Loucy (cell line): Measurements from ENCODE around the gene GAS7.

Experiments used
- EZH2phosphoT487 ChIP-seq: fragments of 200-600 bp; IDR thresholded peaks from 2 replicates; pipeline ENCODE4 v1.6.1; 2018; ENCODE audit warnings: antibody characterized with exemption, mild to moderate bottlenecking, moderate library complexity, borderline replicate concordance
- TF ChIP-seq, protein P1 (sequence below): fragments of 200-600 bp; sonication (generic); conservative IDR thresholded peaks from 2 replicates; pipeline ENCODE4 v1.5.1; 2014; ENCODE audit warnings: mild to moderate bottlenecking, antibody characterized with exemption, low read length

DNA sequence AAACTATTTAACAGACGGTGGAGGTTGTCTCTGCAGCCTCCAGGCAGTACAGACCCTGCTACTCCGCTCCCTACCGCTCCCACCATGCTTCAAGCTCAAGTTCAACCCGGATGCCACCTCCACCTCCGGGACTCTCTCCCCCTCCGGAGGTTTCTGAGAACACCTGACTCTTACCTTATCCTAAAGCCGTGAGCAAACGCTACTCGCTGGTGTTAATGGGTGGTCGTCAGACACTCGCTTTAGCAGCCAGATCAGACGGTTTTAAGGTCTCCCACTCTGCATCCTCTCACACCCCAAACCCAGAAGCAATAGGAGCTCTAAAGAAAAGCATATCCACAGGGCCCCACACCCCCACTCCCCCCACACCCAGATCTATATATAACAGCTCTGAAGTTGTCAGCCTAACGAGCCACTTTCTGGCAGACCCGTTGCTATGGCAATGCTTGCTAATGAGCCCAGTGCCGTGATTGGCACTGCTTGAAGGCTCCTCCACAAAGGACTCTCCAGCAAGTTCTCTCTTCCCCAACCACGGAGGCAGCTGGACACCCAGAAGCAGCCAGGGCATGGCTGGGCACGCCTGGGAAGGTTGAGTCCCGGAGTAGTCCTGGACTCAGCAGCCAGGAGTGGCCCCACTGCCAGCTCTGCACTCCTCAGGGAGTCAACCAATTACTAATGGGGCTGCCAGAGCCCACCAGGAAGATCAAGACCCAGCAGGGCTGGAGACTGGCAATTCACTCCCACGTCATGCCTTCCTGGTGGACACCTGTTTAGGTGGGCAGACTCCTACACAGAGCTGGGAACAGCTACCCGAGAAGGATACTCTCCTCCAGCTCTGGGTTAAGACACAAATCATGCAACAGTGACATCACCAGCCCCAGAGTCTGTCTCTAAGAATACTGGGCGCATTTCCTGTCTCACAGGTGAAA is 172.2 kb downstream of the GAS7 start:
- TF ChIP-seq, protein P1, sequence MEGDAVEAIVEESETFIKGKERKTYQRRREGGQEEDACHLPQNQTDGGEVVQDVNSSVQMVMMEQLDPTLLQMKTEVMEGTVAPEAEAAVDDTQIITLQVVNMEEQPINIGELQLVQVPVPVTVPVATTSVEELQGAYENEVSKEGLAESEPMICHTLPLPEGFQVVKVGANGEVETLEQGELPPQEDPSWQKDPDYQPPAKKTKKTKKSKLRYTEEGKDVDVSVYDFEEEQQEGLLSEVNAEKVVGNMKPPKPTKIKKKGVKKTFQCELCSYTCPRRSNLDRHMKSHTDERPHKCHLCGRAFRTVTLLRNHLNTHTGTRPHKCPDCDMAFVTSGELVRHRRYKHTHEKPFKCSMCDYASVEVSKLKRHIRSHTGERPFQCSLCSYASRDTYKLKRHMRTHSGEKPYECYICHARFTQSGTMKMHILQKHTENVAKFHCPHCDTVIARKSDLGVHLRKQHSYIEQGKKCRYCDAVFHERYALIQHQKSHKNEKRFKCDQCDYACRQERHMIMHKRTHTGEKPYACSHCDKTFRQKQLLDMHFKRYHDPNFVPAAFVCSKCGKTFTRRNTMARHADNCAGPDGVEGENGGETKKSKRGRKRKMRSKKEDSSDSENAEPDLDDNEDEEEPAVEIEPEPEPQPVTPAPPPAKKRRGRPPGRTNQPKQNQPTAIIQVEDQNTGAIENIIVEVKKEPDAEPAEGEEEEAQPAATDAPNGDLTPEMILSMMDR, result no peak
- TF ChIP-seq EZH2phosphoT487, result no peak
